GM19099 (cell line): ENCODE results near the gene DNAJB4.

ENCODE experiments used
- POLR2A ChIP-seq: IDR thresholded peaks from 3 replicates; pipeline ENCODE4 v1.6.1; 2011; ENCODE audit warnings: low read depth; ENCODE audit not compliant: insufficient read length; ENCODE audit errors: extremely low read depth

The DNAJB4 gene

DNA sequence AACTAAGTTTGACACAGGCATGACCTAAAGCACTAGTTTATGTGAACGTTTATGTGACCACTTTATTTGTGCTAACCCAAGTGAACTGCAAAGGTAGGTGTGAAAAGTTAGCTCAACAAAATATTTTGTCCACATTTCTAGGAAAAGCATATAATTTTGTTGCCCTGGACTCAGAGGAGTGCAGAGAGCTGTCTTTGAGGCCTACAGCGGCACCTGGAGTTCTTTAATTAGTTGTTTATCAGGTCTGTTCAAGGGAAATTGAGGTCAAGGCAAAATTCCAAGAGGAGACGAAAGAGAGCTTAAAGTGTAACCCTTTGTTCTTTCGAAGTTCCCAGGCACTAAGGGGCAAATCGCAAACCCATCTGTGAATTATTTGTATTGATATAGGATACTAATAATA, 42.4 kb downstream of the DNAJB4 start:
- TF ChIP-seq POLR2A, result no peak

DNA sequence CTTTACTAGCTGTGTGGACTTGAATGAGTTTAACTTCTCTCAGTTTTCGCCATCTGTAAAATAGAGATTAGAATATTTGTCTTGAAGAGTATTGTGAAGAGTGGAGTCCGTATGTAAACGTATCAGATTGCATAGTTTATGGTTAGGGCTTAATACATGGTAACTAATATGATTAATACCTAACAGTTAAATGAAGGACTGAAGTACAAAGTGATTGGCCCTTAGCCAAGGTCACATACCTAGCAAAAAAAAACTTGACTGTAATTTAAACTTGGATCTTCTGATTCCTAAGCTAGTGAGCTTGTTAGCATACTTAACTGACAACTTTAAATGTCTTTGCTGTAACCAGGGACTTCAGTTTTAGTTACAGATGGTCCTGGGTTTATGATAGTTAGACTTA, 42.9 kb downstream of the DNAJB4 start:
- TF ChIP-seq POLR2A, result no peak

DNA sequence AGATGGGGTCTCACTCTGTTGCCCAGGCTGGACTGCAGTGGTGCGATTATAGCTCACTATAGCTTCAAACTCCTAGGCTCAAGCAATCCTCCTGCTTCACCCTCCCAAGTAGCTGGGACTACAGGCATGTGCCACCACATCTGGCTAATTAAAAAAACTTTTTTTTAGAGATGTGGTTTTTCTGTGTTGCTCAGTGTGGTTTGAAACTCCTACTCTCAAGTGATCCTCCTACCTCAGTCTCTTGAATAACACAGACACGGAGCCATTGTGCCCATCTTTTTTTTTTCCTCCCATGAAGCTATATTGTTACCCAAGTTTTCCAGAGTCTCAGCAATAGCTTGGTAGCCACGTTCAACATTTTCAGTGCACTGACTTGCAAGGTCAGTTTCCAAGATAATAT, 43.7 kb downstream of the DNAJB4 start:
- no peak for TF ChIP-seq POLR2A

DNA sequence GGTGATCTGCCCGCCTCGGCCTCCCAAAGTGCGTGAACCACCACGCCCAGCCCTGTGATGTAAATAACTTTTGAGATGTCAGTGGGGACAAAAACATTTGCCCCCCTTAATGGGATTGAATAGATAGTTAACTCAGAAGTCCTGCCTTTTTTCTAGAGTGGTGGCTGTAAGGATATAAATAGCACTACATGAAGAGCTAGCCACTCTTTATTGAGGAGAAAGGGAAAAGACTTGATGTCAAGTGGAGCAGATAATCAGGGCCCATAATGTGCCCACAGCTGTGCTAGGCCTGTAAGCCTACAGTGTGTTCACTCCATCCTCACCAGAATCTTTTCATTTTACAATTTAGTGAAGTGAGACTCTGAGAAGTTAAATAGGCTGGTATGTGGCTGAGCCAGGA, 44.7 kb downstream of the DNAJB4 start:
- TF ChIP-seq POLR2A, result no peak

DNA sequence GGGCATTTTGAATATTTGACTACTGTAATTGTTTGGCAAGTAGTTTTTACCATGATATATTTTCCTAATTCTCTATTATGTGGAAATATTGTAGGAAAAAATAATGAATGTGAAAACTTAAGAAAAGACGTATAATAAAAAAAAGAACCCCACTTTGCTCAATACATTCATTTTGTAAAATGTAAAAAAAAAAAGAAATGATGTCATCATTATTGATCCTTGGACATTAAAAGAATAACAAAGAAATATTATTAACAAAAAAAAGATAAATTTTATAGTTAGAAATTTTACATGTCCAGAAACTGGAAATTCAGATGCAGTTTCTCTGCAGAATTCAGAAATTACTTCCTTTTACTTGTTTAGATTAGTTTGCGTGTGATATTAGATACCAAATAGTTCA, 46.3 kb downstream of the DNAJB4 start:
- no peak for TF ChIP-seq POLR2A

DNA sequence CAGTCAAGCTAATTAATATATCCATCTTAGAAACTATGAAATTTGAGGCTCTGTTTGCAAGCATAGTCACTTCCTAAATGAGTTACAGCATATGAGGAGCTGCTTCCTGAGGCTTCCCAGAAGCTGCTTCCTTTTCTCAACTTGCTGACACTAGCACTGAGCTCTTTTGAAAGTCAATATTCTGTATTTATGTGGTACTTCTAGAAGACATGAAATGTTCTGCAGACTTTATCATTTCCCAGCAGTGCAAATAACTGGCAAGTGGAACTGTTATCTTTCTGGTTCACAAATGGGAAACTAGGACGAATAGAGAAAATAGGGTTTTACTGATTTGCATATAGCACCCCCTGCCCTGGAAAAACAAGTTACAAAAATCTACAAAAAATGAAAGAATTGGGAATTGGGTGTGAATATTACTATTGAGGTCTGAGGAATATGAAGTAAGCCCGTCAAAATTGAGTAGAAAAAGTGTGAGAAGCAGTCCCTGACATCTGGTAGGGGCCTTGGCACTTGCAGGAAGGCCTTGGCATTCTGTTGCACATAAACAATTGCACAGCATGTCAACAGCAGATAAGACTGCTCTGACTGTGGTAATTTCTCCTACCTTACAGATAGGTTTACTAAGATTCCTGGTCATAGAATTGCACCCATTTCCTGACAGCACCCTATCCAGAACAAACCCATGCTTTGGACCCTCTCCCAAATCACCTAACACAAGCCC, 48.1 kb downstream of the DNAJB4 start:
- no peak for TF ChIP-seq POLR2A

DNA sequence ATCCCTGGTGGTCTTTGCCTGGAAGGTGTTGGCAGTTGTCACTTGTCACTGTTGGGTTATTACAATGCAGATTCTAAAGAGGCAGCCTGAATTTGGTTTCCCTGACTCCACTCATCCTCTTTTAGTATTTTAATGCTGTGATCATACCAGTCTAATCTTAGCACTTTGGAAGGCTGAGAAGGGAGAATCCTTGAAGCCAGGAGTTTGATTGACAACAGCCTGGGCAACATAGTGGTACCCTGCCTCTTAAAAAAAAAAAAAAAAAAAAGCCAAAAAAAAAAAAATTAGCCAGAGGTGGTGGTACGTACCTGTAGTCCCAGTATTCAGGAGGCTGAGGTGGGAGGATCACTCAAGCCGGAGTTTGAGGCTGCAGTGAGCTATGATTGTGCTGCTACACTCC, 48.8 kb downstream of the DNAJB4 start:
- no peak for TF ChIP-seq POLR2A

DNA sequence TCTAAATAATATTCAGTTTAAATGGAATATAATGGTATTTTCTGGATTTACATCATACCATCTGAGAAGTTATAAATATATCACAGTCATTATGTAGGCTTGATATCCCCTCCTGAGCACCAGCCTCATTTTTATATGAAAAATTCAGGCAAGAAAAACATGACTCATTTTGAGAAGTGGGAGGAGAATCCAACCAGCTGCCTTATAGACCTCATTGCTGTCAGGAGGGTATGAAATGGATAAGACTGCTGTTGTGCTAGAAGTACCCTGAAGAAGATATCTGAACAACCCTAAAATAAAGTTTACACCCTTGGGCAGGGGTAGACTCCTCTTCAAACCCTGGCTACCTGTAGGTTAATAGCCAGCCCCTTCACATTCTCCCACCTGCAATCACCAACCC, 49.8 kb downstream of the DNAJB4 start:
- no peak for TF ChIP-seq POLR2A

DNA sequence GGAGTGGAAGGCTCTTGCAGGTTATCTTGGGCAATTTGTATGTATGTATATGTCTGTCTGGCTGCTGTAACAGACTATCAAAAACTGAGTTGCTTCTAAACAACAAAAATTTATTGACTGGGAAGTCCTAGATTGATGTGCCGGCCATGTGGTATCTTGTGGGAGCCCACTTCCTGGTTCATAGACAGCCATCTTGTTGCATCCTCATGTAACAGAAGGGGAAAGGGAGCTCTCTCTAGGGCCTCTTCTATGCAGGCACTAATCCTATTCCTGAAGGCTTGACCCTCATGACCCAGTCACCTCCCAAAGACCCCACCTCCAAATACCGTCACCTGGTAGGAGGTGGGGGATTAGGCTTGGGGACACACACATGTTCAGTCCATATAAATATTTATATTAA, 50.2 kb downstream of the DNAJB4 start:
- TF ChIP-seq POLR2A, result no peak

DNA sequence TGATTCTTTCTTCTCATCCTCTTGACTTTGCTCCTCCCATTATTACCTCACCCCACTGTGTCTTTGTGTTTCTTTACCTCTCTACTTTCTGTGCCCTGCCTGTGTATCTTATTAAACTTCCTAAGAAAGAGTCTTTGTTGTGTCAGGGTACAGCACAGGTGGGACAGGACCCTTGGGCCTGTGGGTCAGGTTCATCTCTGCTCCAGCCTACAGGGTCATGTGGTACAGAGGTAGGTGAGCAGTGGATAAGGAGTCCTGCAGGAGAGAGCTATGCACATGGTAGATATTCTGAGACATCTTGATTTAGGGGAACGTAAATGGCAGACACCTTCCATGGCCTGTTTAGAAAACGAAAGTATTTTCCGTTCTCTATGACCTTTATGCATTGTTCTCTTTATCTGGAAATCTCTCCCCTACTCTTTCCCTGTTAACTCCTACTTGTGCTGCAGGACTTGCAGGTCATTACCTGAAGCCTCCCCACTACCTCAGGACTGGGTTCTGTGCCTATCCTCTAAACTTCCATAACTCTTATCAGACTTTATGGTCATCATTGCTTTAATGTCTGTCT, 50.9 kb downstream of the DNAJB4 start:
- TF ChIP-seq POLR2A, result no peak

DNA sequence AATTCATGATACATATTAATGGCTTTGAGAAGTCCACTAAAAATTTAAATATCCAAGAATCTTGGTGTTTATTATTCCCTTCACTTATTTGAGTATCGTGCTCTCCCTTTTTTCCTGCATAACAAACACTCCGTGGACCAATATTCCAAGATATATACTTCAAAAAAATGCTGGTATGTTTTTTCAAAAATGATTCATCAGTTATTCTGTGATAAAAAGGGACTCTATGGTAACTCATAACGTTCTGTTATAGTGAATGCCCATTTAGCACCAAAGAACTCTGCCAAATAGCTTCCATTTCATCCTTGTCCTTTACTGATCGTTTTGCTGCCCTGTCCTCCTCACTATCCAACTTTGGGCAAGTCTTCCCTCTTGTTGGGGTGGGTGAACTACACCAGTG, 53.9 kb downstream of the DNAJB4 start:
- no peak for TF ChIP-seq POLR2A

DNA sequence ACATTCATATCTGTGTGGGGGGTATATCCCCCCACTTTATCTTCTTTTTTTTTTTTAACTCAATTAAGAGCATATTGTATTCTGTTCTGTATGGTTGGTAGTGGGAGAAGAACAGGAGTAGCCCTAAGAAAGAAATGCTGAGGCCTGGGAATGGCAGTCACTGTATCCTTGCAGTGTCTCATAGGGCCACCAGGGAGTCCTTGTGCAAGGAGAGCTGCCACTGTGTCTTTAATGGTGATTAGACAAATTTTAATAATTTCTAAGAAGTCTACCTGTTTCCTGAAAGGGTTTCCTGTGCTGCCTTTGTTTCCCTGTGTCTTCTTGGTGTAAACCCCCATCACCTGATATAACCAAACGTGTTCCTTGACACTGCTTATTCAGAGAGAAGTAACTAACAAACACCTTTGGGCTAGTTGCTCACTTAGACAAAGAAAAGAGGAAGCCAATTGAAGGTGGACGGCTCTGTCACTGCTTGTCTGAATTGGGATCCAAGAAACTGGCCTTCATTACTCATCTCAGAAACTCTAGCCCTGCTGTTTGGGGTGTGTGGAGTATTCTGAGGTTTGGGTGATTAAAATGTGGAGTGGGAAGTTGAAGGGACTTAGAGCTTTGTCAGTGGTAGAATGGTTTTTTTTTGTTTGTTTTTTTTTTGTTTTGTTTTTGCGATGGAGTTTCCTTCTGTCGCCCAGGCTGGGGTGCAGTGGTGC, 56.3 kb downstream of the DNAJB4 start:
- TF ChIP-seq POLR2A, result no peak

DNA sequence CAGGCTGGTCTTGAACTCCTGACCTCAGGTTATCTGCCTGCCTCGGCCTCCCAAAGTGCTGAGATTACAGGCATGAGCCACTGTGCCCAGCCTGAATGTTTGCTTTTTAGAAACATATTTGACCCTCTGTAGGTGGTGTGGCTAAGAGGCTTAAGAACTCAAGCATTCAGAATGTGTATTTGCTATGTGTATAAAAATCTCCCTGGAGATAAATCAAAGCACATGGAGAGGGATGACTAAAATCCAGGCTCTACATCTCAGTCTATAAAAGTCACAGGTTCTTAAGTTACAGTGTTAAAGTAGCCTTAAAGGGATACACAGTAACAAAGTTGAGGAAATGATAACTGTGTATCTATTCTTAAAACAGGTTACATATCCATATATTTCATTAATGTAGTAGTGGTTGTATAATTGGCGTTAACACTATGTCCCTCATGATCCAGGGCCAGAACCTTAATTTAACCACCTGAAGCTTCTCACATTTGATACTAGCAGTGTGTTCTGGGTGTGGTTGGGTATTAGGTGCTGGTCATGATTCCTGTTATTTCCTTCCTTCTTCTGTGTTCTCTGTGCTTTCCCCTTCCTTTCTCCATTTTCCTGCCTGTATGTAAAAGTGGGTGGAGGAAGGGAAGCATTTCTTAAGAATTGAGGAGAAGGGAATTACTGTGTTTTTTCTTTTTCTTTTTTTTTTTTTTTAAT, 57.2 kb downstream of the DNAJB4 start:
- TF ChIP-seq POLR2A, result no peak
